Embryonic facial prominence (tissue), 1 donor: Measurements from ENCODE around the gene GJC1.
"Not testable (repeated sequence)": the region's sequence is repeated elsewhere in the genome, so short reads cannot be mapped to it uniquely, and the experiment has no call there.

Experiments
- DNase-seq: peaks from one replicate; pipeline ENCODE4 v3.0.0-alpha.2; 2016; ENCODE audit errors: extremely low spot score

GJC1 gene

DNA sequence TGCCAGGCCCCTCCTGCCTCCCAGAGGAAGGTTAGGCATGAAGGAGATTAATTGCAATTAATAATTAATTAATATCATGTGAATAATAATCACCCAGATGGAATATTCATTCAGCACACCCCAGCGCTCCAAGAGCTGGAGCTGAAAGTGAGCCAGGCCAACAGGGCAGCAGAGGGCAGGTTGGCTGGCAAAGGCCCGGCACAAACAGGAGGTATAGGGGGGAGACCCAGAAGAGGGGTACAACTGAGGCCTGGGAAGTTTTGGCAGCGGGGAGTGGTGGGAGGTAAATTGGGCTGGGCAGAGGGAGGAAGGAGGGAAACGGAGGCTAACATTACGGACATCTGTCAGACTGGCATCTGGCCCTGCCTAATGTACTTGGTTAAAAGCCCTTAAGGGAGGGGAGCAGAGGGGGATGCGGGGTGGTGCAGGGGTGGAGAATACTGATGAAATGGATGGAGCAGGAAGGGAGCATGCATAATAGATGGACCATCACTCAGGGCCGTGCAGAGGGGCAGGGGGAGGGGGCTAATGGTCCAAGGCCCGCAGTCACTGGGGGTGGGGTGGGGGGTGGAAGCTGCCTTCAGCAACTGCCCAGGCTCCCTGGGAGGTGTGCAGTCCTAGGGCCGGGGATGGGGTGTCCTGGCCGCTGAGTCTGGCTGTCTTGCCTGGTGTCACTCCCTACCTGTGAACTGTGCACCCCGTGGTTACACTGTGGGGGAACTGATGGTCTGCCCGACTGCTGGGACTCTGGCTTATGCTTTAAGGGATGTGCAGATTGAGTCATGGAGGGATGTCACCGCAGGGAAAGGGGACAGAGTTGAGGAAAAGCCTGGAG, 69.4 kb downstream of the GJC1 start:
- no peak for DNase-seq

DNA sequence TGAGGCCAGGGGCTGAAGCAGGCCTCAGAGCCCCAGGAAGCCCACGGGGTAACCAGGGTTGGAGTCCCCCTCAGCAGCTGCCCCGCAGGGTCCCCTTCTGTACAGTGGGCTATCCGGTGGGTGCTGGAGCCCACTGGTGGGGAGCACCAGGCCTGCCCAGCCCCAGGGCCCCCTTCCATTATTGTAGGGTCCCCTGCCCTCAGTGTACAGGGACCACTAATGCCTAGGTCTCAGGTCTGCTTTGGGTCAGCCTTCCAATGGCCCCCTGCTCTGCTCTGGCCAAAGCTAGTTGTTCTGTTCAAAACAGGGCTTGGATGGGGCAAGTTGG, 70.2 kb downstream of the GJC1 start:
- DNase-seq = no peak

DNA sequence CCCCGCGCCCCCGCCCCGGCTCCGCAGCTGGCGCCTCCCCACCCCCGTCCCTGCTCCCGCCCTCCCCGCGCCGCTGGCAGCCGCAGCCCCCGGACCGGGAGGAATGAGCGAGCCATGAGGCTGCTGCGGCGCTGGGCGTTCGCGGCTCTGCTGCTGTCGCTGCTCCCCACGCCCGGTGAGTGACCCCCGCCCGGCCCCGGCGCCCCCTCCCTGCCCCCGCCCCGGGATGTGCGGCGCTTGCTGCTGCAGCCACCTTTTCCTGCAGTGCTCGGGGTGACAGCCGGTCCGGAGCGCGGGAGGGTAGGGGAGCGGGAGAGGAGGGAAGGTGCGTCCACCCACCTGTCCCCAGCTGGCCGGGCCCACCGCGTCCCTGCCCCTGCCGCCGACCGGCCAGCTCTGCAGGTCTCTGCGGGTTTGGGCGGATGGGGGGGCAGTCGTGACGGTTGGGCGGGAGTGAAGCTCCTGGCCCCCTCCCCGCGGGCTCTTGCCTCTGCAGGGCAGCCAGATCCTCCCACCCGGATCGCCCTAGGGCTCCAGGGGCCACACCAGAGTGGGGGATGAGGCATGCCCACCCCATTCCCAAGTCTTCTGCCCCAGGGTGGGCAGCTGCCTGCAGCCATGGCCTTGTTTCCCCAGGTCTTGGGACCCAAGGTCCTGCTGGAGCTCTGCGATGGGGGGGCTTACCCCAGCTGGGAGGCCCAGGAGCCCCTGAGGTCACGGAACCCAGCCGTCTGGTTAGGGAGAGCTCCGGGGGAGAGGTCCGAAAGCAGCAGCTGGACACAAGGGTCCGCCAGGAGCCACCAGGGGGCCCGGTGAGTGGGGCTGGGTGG, 70.8 kb downstream of the GJC1 start:
- no peak for DNase-seq

DNA sequence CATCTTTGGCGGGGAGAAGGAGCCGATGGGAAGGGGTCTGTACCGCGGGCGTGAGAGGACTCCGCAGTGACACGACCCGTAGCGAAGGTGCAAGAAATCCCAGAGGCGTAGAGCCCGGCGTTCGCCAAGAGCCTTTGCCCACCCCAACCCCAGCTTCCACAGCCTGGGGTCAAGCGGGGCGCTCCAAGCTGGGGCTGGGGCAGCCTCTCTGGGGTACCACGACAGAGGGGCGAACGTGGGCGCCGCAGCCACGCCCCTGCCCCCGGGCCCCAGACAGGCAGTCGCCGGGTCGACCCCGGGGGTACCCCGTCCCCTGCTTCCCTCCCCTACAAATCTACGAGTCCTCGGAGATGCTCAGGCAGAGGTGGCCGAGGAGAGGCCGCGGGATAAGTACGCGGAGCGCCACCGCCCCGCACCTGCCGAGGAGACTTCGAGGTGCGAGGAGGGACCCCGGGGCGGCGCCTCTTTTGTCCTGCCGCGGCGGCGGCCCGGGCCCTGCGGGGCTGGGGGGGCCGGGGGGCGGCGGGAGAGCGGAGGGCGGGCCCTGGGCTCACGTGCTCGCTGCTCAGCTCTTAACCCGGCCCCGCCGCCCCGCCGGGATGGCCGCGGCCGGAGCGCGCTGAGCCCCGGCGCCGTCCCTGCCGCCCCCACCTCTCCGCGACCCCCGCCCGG, 71.5 kb downstream of the GJC1 start, which contains the start of gene ADAM11:
Gene ADAM11, plus strand, starts transcription at position 575 of the 672 bp plus-strand sequence. CDS start 212 bp downstream, outside the sequence.
- DNase-seq = no peak

DNA sequence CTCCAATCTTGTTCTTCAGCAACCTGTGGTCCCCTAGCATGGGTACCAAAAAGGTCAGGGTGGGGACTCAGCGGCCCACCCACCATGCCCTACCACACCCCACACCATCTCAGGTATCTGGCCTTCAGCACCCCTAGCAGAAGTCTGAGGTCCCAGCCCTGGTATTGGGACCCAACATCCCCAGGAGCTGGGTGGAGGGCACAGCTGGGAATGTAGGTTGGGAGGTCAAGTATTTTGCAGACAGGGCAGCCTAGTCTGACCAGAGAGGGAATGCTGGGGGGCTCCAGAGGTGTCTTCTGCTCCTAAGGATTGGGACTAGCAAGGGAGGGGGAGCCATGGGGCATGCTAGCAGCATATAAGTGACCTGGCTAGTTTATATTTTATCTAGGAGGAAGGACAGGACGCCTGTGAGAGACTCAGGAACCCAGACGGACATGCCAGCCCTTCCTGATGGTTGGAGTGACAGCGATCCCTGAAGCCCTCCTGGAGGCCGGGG, 72.1 kb downstream of the GJC1 start:
- no peak for DNase-seq

DNA sequence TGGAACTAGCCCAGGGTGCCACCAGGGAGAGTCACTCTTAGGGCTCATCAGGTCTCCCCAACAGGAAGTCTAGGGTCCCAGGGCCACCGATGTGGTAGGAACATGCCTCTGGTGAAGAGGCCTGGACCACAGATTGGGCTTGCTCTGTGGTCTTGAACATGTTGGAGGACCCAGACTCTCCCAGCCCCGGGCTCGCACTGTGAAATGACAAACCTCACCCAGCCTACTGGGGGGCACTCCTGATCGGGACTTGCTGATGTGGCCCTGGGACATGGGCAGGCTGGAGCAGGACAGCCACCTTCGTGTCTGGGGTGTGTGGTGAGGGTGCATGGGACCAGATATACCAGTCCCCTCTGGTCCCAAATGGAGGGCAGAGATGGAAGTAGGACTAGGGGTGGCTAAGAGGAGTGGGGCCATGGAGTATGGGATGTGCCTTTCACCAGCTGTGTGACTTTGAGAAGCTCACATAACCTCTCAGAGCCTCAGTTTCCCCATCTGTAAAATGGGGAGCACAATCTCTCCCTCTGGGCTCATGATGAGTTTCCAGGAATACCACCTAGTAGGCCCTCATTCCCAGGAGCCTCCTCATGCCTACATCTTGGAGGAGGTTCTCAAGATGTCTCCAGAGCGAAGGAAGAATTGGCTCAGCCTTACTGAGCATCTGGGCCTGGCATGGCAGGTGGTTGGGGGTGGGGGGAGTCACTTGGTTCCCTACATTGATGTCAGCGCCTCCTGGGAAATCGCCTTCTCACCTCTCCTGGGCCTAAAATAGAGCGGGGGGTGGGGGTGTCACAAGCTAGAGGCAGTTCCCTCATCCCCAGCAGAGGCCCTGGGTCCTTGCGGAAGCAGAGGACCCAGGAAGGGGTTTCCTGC, 72.8 kb downstream of the GJC1 start:
- DNase-seq = no peak

DNA sequence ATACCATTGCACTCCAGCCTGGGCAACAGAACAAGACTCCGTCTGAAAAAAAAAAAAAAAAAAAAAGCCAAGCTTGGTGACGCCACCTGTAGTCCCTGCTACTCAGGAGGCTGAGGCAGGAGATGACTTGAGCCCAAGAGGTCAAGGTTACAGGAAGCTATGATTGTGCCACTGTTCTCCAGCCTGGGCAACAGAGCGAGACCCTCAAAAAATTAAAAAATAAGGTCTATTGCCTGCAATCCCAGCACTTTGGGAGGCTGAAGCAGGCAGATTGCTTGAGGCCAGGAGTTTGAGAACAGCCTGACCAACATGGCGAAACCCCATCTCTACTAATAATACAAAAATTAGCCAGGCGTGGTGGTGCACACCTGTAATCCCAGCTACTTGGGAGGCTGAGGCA, 74.9 kb downstream of the GJC1 start:
- not testable (repeated sequence) for DNase-seq

DNA sequence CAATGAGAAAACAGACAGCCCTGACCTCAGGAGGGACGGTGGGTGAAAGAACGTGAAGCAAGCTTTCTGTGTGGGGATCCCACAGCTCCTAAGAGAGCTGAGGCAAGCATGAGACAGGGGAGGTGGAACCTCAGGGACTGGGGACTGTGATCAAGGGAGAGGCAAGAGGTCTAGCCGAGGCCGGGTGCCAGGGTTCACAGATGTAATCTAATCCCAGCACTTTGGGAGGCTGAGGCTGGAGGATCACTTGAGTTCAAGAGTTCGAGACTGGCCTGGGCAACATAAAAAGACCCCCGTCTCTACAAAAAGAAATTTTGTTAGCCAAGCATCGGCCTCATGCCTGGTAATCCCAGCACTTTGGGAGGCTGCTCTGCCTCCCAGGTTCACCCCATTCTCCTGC, 75.8 kb downstream of the GJC1 start:
- DNase-seq = no peak

DNA sequence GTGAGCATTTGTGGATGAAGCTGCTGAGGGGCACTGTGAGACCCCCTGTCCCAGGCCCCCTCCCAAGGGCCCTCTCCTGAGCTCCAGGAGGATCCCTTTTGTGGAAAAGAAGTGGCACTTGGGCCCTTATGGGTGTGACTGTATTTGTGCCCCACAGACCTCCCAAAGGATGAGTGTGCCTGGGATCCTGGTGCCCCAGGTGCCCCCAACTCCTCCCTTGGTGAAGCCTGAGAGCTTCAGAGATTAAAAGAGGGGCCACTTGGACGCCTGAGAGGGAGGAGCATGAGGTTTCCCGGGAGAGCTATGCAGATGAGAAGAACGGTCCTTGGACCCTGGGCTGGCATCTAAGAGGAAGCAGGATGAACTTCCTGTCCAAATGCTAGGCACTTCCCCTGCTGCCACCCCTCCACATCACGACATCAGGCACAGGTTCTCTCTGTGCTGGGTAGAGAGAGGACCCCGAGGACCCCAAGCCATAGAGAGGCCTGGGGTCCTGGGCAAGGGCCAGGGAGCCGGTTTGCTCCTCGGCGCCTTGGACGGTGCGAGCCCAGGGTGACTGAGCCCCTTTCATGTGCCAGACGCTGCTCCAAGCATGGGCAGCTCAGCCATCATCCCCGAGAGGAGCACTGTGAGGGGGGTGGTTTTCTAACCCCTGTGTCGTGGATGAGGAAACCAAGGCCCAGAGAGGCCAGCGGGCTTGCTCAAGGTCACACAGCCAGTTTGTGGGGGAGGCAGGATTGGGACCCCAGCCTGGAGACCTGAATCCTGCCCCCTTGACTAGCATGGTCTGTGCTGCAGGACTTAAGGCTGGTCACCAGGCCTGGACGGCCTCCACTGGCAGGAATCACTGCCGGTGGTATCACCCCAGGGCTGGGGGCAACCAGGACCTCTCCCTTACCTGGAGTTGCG, 76.9 kb downstream of the GJC1 start:
- no peak for DNase-seq

DNA sequence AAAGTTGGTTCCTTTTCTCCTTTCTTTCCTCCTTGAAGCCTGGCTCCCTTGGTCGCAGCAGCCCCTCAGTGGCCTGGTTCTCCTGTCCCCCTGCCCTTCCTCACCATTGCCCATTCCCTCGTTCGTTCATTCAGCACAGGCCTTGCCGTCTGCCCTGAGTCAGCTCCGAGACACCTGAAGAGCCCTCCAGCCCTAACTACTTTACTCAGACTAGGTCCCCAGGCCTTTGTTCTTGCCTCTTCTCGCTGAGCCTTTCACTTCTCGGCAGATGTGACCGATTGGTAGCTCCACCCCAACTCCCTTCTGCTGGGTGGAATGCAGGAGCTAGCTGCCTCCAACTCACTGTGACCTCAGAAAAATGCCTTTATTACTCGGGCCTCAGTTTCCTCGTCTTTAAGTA, 78.3 kb downstream of the GJC1 start:
- DNase-seq = no peak

DNA sequence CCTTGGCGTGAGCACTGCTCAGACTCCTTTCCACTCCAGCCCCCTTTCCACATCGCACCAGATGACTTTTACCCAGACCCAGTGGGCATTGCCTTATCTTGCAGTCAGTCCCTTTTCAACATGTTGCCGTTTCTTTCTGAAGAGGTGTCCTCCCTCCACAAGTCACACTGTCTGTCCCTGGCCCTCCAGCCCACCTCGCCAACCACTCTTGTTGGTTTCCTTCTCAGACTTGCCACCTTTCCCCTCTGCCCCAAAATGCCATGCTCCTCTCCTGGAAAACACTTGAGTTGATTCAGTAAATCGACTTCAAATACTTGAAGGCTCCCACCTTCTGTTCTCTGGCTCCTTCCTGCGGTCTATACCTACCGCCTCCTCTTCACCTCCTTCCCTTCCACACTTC, 78.8 kb downstream of the GJC1 start:
- DNase-seq = no peak

DNA sequence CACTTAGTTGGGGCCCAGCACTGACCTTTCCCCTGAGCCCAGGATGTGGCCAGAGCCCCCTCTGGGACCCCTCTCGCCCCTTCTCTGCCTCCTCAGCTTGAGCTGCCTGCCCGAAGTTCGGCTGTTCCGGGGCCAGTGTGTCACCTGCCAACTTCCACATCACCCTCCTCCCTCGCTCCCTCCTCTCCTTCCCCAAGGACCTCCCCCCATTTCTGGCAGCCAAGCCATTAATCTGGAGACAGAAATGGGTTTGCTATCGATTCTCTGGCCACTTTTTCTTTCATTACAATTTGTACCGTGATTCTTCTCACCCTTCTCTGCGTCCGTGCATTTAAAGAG, 80.1 kb downstream of the GJC1 start:
- DNase-seq = no peak

DNA sequence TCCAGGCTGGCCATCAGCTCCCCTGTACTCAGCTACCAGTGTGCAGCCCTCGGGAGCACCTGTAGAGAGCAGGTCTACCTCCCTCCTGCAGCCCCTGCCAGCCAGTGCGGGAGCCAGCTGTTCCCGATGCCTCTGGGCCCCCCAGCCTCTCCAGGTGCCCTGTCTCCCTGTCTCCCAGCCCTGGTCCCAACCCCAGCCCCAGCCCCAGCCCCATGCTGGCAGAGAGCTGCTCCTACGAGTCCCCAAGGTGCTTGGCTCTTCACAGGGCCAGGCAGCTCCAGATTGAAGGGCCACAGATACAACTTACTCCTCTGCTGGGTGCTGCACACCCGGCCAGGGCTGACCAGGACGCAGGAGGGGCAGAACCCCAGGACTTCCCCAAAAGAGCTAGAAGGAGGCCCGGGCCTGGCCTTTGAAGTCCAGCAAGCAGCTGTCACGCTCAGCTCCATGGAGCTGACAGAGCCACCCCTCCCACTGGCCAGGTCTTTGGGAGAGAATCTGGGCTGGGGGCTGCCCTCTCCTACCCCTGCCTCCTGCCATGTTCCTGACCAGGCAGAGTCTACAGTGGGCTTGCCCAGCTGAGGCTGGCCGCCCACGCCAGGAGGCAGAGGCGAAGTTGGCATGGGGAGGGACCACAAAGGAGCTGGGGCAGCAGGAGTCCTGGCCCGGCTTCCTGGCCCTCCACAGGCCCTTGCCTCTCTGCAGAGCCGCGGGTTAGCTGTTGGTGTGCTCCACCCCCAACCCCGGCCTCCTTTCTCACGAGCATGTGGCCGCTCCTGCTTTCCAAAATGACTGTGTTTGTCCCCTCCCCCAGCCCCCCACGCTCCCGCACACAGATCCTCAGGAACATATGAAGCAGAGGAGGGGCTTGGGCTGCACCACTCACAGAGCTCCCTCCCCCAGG, 80.8 kb downstream of the GJC1 start:
- no peak for DNase-seq
